ENCODE measurements around the gene OR3A2.
"Not testable (repeated sequence)": the region's sequence is repeated elsewhere in the genome, so short reads cannot be mapped to it uniquely, and the experiment has no call there.

OR3A2 gene

GRCh38 chr17:3385869-3386816 lies at the start of gene OR3A2:
Gene OR3A2, minus strand, starts transcription at chr17:3386308.
- FAIRE-seq, result no peak

- FAIRE-seq, result no peak
Measured at GRCh38 chr17:3433741-3434140, 47.6 kb upstream of the OR3A2 start, which contains the start of gene OR1E2. Gene OR1E2, minus strand, starts transcription at chr17:3433841. Its CDS starts 0 bp downstream, at chr17:3433841.

GRCh38 chr17:3433215-3433614 lies 47.1 kb upstream of the OR3A2 start:
- FAIRE-seq, result not testable (repeated sequence)

GRCh38 chr17:3418222-3418621 lies 32.1 kb upstream of the OR3A2 start:
- no peak for FAIRE-seq

GRCh38 chr17:3415610-3416009 lies 29.5 kb upstream of the OR3A2 start:
- no peak for FAIRE-seq

- not testable (repeated sequence) for FAIRE-seq
Measured at GRCh38 chr17:3412216-3412615, 26.1 kb upstream of the OR3A2 start.

- no peak for FAIRE-seq
Measured at GRCh38 chr17:3411070-3411469, 25.0 kb upstream of the OR3A2 start, which contains the start of gene OR3A3. Gene OR3A3, plus strand, starts transcription at chr17:3411370.

- FAIRE-seq, result not testable (repeated sequence)
Measured at GRCh38 chr17:3403856-3404255, 17.7 kb upstream of the OR3A2 start.

GRCh38 chr17:3401786-3402185 lies 15.7 kb upstream of the OR3A2 start:
- no peak for FAIRE-seq

- no peak for FAIRE-seq
Measured at GRCh38 chr17:3400055-3400454, 13.9 kb upstream of the OR3A2 start.

- no peak for FAIRE-seq
Measured at GRCh38 chr17:3398310-3398709, 12.2 kb upstream of the OR3A2 start, which contains the start of gene OR1E1. Gene OR1E1, minus strand, starts transcription at chr17:3398410. Its CDS starts 0 bp downstream, at chr17:3398410.

GRCh38 chr17:3397801-3398200 lies 11.7 kb upstream of the OR3A2 start:
- not testable (repeated sequence) for FAIRE-seq

GRCh38 chr17:3389791-3390190 lies 3.7 kb upstream of the OR3A2 start:
- FAIRE-seq, result no peak

GRCh38 chr17:3381957-3382356 lies 4.2 kb downstream of the OR3A2 start:
- no peak for FAIRE-seq

GRCh38 chr17:3378321-3378720 lies 7.8 kb downstream of the OR3A2 start:
- no peak for FAIRE-seq

- FAIRE-seq, result not testable (repeated sequence)
Measured at GRCh38 chr17:3371167-3371566, 14.9 kb downstream of the OR3A2 start.

- not testable (repeated sequence) for FAIRE-seq
Measured at GRCh38 chr17:3342782-3343181, 43.3 kb downstream of the OR3A2 start.

GRCh38 chr17:3335876-3336275 lies 50.2 kb downstream of the OR3A2 start:
- FAIRE-seq, result no peak

GRCh38 chr17:3318336-3318735 lies 67.8 kb downstream of the OR3A2 start:
- FAIRE-seq, result no peak

GRCh38 chr17:3316836-3317235 lies 69.3 kb downstream of the OR3A2 start:
- FAIRE-seq, result no peak

GRCh38 chr17:3308603-3309002 lies 77.5 kb downstream of the OR3A2 start:
- FAIRE-seq, result no peak

GRCh38 chr17:3298260-3298659 lies 87.8 kb downstream of the OR3A2 start, which contains the start of gene OR3A1:
Gene OR3A1, minus strand, starts transcription at chr17:3298360. Its CDS starts 5,778 bp downstream, at chr17:3292582.
- FAIRE-seq, result no peak

GRCh38 chr17:3295632-3296031 lies 90.5 kb downstream of the OR3A2 start:
- FAIRE-seq, result no peak

GRCh38 chr17:3293548-3293947 lies 92.6 kb downstream of the OR3A2 start:
- FAIRE-seq, result not testable (repeated sequence)
